Adipocyte (in vitro differentiated cells): ENCODE results near the gene SND1.
"Not testable (repeated sequence)": the region's sequence is repeated elsewhere in the genome, so short reads cannot be mapped to it uniquely, and the experiment has no call there.

Experiments
- DNase-seq: peaks from one replicate; pipeline ENCODE4 v3.0.0-alpha.2; 2015; ENCODE audit warnings: low read depth
- H3K27me3 ChIP-seq: replicated peaks from 2 replicates; pipeline ENCODE4 v1.7.0; 2013; ENCODE audit warnings: mild to moderate bottlenecking, low read length, moderate library complexity; ENCODE audit not compliant: control insufficient read depth, insufficient read depth
- H3K36me3 ChIP-seq: 2 replicates; pipeline ENCODE4 v1.7.0; 2013; ENCODE audit warnings: low read length, mild to moderate bottlenecking, moderate library complexity; ENCODE audit not compliant: control insufficient read depth, insufficient read depth, severe bottlenecking
- H3K4me1 ChIP-seq: 2 replicates; pipeline ENCODE4 v1.7.0; 2013; ENCODE audit warnings: mild to moderate bottlenecking, low read length, moderate library complexity; ENCODE audit not compliant: control insufficient read depth, insufficient read depth
- H3K4me3 ChIP-seq: 2 replicates; pipeline ENCODE4 v1.7.0; 2013; ENCODE audit warnings: mild to moderate bottlenecking, low read length, moderate library complexity
- H3K9ac ChIP-seq: 2 replicates; pipeline ENCODE4 v1.7.0; 2013; ENCODE audit warnings: mild to moderate bottlenecking, low read length, moderate library complexity
- H3K9me3 ChIP-seq: 2 replicates; pipeline ENCODE4 v1.7.0; 2013; ENCODE audit warnings: mild to moderate bottlenecking, low read length, moderate library complexity; ENCODE audit not compliant: control insufficient read depth

The SND1 gene

DNA sequence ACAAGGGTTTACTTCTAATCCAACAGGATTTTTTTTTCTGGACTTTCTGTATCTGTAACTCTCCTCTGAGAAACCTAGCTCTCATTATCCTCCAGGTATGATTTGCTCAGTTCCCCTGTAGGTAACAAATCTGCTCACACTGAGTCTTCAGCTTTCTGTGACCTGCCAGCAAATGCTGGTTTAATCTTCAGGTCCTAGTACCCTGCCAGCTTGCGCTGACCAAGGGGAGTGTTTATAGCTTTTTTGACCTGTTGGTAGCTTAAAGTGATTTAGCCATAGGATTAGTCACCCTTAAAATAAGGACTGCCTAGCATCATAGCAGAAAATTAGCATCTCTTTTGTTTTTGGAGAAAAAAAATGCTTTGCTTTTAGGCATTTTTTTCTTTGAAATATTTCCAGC lies 22.4 kb downstream of the SND1 start:
- H3K4me1 ChIP-seq: peaks cover 43% of the 10 kb centered on the region
- no peak for DNase-seq
- H3K4me3 ChIP-seq: no peak overlapping the region
- H3K27me3 ChIP-seq: no peaks in the 10 kb centered on the region
- peak overlapping the region; percentile 2 for H3K9ac ChIP-seq
- peaks cover 20% of the 10 kb centered on the region for H3K36me3 ChIP-seq
- no peaks in the 10 kb centered on the region for H3K9me3 ChIP-seq

DNA sequence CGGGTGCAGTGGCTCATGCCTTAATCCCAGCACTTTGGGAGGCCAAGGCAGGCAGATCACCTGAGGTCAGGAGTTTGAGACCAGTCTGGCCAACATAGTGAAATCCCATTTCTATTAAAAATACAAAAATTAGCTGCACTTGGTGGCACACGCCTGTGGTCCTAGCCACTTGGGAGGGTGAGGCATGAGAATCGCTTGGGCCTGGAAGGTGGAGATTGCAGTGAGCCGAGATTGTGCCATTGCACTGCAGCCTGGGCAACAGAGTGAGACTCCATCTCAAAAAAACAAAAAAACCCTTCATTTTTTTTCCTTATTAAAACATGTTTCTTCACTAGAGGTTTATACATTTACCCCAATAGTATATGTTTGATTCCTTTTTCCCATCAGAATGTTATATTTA lies 22.9 kb downstream of the SND1 start:
- H3K9ac ChIP-seq, H3K27me3 ChIP-seq, H3K4me3 ChIP-seq, DNase-seq, H3K9me3 ChIP-seq: not testable (repeated sequence)
- H3K36me3 ChIP-seq: peaks cover 20% of the 10 kb centered on the region
- peaks cover 46% of the 10 kb centered on the region for H3K4me1 ChIP-seq

DNA sequence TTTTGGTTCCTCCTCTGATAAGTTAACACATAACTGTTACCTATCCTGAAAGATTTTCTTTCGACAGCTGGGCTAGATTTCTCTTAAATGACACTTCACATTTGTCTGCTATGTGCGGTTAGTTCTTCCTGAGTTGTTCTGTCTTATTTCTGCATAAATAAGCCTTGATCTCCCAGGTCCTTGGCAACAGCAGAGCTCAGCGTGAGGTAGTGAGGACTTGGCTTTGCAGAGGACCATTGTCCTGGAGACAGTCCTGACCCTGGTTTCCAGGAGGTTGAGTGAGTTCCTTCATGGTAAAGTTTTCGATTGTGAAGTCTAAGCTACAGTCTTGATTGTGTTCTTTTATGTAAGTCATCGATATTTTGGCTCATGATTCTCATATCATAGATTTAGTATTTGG lies 23.7 kb downstream of the SND1 start:
- H3K36me3 ChIP-seq: peaks cover 19% of the 10 kb centered on the region
- H3K4me1 ChIP-seq: peaks cover 46% of the 10 kb centered on the region
- no peak for DNase-seq
- no peak overlapping the region for H3K4me3 ChIP-seq
- no peak overlapping the region for H3K9ac ChIP-seq
- no peaks in the 10 kb centered on the region for H3K9me3 ChIP-seq
- H3K27me3 ChIP-seq: no peaks in the 10 kb centered on the region

DNA sequence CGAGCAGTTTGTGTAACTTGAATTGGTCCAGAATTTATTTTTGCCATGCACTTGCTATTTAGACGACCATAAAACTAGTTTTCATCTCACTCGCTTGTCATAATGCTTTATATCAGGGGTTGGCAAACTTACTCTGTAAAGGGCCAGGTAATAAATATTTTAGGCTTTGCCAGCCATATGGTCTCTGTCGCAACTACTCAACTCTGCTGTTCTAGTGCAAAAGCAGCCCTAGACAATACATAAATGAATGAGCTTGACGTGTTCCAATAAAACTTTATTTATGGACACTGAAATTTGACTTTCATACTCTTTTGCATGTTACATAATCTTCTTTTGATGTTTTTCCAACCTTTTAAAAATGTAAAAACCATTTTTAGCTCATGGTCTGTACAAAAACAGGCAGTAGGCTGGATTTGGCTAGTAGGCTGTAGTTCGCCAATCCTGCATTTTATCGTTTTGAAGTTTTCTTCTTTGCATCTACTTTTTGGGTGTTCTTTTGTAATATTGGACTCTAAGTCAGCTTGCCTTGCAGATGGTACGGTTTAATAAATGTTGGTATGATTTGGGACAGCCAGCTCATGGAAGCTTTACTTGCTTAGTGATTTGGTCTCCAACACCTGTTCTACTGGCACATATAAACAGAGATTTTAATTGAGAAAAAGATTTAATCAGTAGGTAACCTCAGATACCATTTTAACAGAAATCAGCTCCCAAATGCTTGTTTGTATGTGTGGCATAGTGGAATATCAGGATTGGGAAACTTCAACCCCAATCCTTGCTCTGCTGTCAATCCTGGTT lies 25.6 kb downstream of the SND1 start:
- Histone ChIP-seq H3K27me3 (no peaks in the 10 kb centered on the region), H3K4me3 (peak overlapping the region; percentile 15), H3K36me3 (peaks cover 17% of the 10 kb centered on the region), H3K9ac (no peak overlapping the region), H3K9me3 (no peaks in the 10 kb centered on the region), H3K4me1 (peaks cover 46% of the 10 kb centered on the region)
- DNase-seq: no peak

DNA sequence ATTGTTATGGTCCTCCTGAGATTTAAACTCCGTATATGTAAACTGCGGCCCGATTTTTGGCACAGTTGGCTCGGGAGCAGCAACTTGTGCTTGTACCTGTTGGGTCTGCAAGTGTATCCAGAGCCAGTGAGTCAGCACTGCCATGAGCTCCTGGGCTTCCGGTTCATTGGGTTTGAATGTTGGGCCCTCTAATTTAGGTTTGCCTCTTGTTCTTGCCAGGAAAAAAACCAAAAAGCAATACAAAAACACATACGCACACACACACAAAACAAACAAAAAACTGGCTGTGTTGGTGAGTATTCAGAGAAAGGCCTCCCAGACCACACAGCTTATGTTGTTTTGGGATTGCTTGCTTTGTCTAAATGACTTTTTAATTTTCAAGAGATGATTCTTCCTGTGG lies 26.3 kb downstream of the SND1 start:
- H3K36me3 ChIP-seq: peaks cover 17% of the 10 kb centered on the region
- H3K9ac ChIP-seq: no peak overlapping the region
- DNase-seq: no peak

DNA sequence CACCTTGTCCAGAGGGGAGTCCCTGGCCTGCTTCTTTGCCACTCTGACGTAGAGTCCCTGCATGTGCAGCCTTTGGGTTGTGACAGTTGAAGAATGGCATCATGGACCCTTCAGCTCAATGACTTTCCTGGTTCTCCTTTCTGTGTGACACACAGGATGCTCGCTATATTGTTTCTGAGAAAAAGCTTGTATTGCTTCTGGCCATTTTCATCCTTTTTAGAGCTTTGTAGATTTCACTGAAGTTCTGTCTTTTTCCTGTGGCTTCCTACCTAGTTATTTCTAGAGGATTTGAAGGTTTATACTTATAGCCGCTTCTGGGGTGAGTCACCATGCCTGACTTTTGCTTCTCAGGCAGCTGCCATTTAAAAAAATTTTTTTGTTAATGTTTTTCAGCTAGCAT lies 27.0 kb downstream of the SND1 start:
- peaks cover 17% of the 10 kb centered on the region for H3K36me3 ChIP-seq
- H3K27me3 ChIP-seq: no peaks in the 10 kb centered on the region
- H3K9me3 ChIP-seq: no peaks in the 10 kb centered on the region
- no peak overlapping the region for H3K4me3 ChIP-seq
- H3K4me1 ChIP-seq: peaks cover 48% of the 10 kb centered on the region
- H3K9ac ChIP-seq: no peak overlapping the region
- peak; percentile 59 for DNase-seq

More for the DNA sequence above, 26.3 kb downstream of the SND1 start:
- H3K4me1 ChIP-seq: peaks cover 46% of the 10 kb centered on the region
- H3K9me3 ChIP-seq: no peaks in the 10 kb centered on the region
- peak overlapping the region; percentile 15 for H3K4me3 ChIP-seq
- no peaks in the 10 kb centered on the region for H3K27me3 ChIP-seq

DNA sequence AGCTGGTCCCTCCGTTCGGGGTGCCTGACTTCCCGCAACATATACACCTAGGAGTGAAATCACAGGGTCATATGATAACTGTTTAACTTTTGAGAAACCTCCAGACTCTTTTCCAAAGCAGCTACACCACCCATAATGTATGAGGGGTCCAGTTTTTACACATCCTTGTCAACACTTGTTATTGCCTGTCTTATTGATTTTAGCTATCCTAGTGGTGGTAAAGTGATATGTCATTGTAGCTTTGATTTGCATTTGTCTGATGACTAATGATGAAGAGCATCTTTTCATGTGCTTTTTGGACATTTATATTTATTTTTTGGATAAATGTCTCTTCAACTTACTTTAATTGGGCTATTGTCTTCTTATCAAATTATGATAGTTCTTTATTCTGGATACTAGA lies 29.0 kb downstream of the SND1 start:
- Histone ChIP-seq H3K4me3 (no peak overlapping the region), H3K4me1 (peaks cover 37% of the 10 kb centered on the region), H3K36me3 (peaks cover 15% of the 10 kb centered on the region), H3K9me3 (no peaks in the 10 kb centered on the region), H3K27me3 (no peaks in the 10 kb centered on the region), H3K9ac (no peak overlapping the region)
- no peak for DNase-seq

DNA sequence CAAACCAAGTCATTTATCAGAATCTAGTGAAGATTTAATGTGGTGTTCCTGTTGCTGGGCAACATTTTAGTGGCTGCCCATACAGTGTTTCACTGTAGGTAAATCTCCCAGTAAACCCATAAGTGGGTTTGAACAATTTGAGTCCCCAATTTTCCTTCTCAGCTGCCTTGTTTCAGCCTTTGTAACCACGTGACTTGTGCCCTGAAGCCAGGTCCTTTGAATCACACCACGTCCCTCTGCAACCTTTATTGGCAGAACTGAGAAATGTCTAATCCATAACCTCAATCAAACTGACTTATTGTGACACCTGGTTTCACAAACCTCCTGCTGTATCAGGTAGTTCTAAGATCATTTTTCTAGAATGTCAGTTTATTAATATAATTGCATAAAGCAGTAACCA lies 30.1 kb downstream of the SND1 start:
- H3K36me3 ChIP-seq: peaks cover 16% of the 10 kb centered on the region
- H3K9ac ChIP-seq: no peak overlapping the region
- H3K4me1 ChIP-seq: peaks cover 36% of the 10 kb centered on the region
- DNase-seq: no peak
- no peaks in the 10 kb centered on the region for H3K27me3 ChIP-seq
- H3K4me3 ChIP-seq: no peak overlapping the region
- H3K9me3 ChIP-seq: no peaks in the 10 kb centered on the region

DNA sequence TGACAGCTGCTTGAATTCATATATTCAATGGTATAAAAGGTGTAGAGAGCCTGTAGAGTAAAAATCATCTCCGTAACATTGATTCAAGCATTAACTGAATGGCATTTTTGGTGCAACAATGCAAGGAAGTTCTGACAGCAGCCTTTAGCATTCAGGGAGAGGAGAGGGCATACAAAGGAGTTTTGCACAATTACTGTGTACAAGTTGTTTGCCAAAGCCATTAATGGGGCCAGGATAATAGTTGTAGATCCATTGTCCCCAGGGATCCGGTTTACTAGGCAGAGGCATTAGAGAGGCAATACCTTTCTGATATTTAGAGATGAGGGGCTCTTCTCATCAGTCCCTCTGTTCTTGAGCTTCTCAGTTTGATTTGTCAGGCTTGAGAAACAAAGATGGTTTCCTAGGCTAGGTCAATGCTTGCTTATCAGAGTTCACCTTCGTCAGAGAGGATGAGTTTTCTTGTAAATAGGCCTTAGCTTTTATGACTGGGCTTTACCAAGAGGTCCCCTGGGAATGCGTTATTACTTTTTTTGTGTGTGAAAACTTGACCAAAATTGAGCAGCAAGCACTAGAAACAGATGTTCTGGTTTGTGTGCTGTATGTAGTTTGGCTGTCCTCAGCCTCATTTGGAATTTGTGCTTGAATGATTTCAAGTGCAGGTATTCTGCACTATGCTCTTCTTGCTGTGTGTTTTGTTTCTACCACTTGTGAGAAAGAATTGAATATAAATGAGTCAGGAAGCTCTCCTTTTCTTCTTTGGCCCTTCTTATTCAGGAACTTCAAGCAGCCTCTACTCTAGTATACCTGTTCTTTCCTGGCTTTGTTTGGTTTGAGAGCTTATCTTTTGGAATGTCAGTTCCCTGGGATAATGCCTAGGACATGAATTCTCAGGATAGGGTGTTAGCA lies 32.0 kb downstream of the SND1 start:
- Histone ChIP-seq H3K4me3 (no peak overlapping the region), H3K4me1 (peaks cover 24% of the 10 kb centered on the region), H3K9me3 (no peaks in the 10 kb centered on the region), H3K27me3 (no peaks in the 10 kb centered on the region), H3K36me3 (peaks cover 31% of the 10 kb centered on the region), H3K9ac (no peak overlapping the region)
- DNase-seq: no peak

DNA sequence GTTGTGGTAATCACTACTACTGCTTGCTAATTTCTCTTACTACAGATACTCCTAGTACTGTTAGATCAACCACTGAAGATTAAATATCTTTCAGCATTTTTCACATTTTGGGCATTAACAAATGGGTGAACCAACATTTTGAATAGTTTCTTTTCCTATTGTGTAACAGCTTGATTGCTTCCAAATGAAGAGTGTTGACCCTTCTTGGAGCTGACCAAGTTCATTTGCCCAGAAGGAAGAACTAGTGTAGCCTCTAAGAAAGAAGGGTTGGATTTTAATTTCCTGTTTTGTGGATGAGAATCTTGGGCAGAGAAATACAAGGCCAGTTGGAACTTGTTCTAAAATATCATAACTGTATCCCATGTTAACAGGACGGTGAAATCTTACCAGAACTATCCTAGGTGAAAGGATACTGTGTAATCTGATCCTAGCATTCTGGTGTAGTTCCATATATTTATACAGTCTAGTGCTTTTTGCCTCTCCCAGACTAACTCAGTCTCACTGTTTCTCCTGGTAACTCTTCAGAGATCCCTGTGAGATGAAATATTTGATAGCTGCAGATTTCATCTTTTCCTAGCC lies 37.3 kb downstream of the SND1 start:
- Histone ChIP-seq H3K9me3 (no peaks in the 10 kb centered on the region), H3K27me3 (no peaks in the 10 kb centered on the region), H3K36me3 (peaks cover 57% of the 10 kb centered on the region), H3K4me1 (peaks cover 17% of the 10 kb centered on the region), H3K4me3 (no peak overlapping the region), H3K9ac (no peak overlapping the region)
- peak; percentile 77 for DNase-seq

DNA sequence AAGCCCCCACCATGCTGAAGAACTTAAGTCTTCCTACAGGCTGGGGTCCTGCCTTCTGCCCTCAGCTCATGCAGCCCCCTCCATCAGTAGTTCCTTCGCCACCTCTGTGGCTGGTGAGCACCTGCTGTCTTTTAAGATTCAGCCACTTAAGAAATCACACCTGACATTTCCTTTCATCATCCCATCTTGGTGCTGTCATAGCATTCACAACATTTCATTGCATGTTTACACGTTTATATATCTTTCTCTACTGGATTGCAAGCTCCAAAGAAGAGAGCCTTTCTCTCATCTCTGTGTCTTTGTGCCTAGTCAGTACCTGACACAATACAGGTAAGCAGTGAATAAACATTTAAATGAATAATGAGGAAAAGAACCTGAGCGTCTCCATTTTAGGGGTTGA lies 38.3 kb downstream of the SND1 start:
- Histone ChIP-seq H3K4me3 (no peak overlapping the region), H3K36me3 (peaks cover 67% of the 10 kb centered on the region), H3K27me3 (no peaks in the 10 kb centered on the region), H3K4me1 (peaks cover 14% of the 10 kb centered on the region), H3K9ac (no peak overlapping the region), H3K9me3 (no peaks in the 10 kb centered on the region)
- no peak for DNase-seq
